Mucosa of rectum (tissue), 2 donors: ENCODE measurements around the gene CDC73.
"Not testable (repeated sequence)": the region's sequence is repeated elsewhere in the genome, so short reads cannot be mapped to it uniquely, and the experiment has no call there.

ENCODE experiments used
- H3K27ac ChIP-seq, 2 donors: one replicate each; pipeline ENCODE4 v1.7.0; 2013; ENCODE audit warnings: inconsistent platforms in 2 of 2, low read depth in 2 of 2, low read length in 2 of 2
- H3K27me3 ChIP-seq, 2 donors: one replicate each; pipeline ENCODE4 v1.7.0; 2013; ENCODE audit warnings: low read length in 2 of 2; ENCODE audit not compliant: control insufficient read depth in 2 of 2, insufficient read depth in 2 of 2
- H3K36me3 ChIP-seq, 2 donors: one replicate each; pipeline ENCODE4 v1.7.0; 2013; ENCODE audit warnings: low read length in 2 of 2; ENCODE audit not compliant: control insufficient read depth in 2 of 2, insufficient read depth in 2 of 2
- H3K4me1 ChIP-seq, 2 donors: one replicate each; pipeline ENCODE4 v1.7.0; 2013; ENCODE audit warnings: low read length in 2 of 2, mild to moderate bottlenecking in 1 of 2; ENCODE audit not compliant: control insufficient read depth in 2 of 2, insufficient read depth in 2 of 2
- H3K4me3 ChIP-seq, 2 donors: one replicate each; pipeline ENCODE4 v1.7.0; 2013; ENCODE audit warnings: low read length in 2 of 2
- H3K9ac ChIP-seq, 2 donors: one replicate each; pipeline ENCODE4 v1.7.0; 2013; ENCODE audit warnings: low read length in 2 of 2, low read depth in 1 of 2, mild to moderate bottlenecking in 1 of 2
- H3K9me3 ChIP-seq, 2 donors: one replicate each; pipeline ENCODE4 v1.7.0; 2013; ENCODE audit warnings: low read length in 2 of 2; ENCODE audit not compliant: control insufficient read depth in 2 of 2
- donor health status: healthy.
- donor health status: Normal muscosa, but diverticular disease.

Gene CDC73

GRCh38 chr1:193265716-193266115, 143.9 kb downstream of the CDC73 start:
- Histone ChIP-seq H3K9ac (no peak overlapping the region), H3K9me3 (no peaks in the 10 kb centered on the region), H3K27ac (no peak overlapping the region), H3K36me3 (no peaks in the 10 kb centered on the region), H3K4me3 (no peak overlapping the region), H3K27me3 (no peaks in the 10 kb centered on the region), H3K4me1 (no peaks in the 10 kb centered on the region)

- not testable (repeated sequence) for H3K9ac ChIP-seq, H3K36me3 ChIP-seq, H3K27me3 ChIP-seq, H3K9me3 ChIP-seq, H3K4me3 ChIP-seq, H3K4me1 ChIP-seq, H3K27ac ChIP-seq
These were observed 145.0 kb downstream of the CDC73 start for GRCh38 chr1:193266794-193267193.

- H3K27me3 ChIP-seq, result no peaks in the 10 kb centered on the region
- no peaks in the 10 kb centered on the region for H3K36me3 ChIP-seq
- no peak overlapping the region for H3K27ac ChIP-seq
- no peak overlapping the region for H3K9ac ChIP-seq
- H3K4me1 ChIP-seq, result no peaks in the 10 kb centered on the region
- H3K9me3 ChIP-seq, result no peaks in the 10 kb centered on the region
- H3K4me3 ChIP-seq, result no peak overlapping the region
These were observed 149.2 kb downstream of the CDC73 start for GRCh38 chr1:193270996-193271395.

GRCh38 chr1:193275773-193276172, 153.9 kb downstream of the CDC73 start:
- Histone ChIP-seq H3K36me3 (no peaks in the 10 kb centered on the region), H3K4me3 (no peak overlapping the region), H3K27me3 (no peaks in the 10 kb centered on the region), H3K27ac (no peak overlapping the region), H3K9ac (no peak overlapping the region), H3K4me1 (no peaks in the 10 kb centered on the region), H3K9me3 (no peaks in the 10 kb centered on the region)

GRCh38 chr1:193278968-193279367, 157.1 kb downstream of the CDC73 start:
- H3K36me3 ChIP-seq, result no peaks in the 10 kb centered on the region
- H3K4me3 ChIP-seq, result no peak overlapping the region
- no peak overlapping the region for H3K9ac ChIP-seq
- H3K27ac ChIP-seq, result no peak overlapping the region
- no peaks in the 10 kb centered on the region for H3K27me3 ChIP-seq
- no peaks in the 10 kb centered on the region for H3K9me3 ChIP-seq
- no peaks in the 10 kb centered on the region for H3K4me1 ChIP-seq

GRCh38 chr1:193281894-193282293, 160.1 kb downstream of the CDC73 start:
- Histone ChIP-seq H3K27me3 (no peaks in the 10 kb centered on the region), H3K4me1 (no peaks in the 10 kb centered on the region), H3K27ac (no peak overlapping the region), H3K9ac (no peak overlapping the region), H3K4me3 (no peak overlapping the region), H3K9me3 (no peaks in the 10 kb centered on the region), H3K36me3 (no peaks in the 10 kb centered on the region)

GRCh38 chr1:193283016-193283415, 161.2 kb downstream of the CDC73 start:
- Histone ChIP-seq H3K36me3 (no peaks in the 10 kb centered on the region), H3K4me1 (no peaks in the 10 kb centered on the region)

GRCh38 chr1:193284219-193284618, 162.4 kb downstream of the CDC73 start:
- Histone ChIP-seq H3K4me1 (no peaks in the 10 kb centered on the region), H3K27me3 (no peaks in the 10 kb centered on the region), H3K9ac (no peak overlapping the region), H3K36me3 (no peaks in the 10 kb centered on the region), H3K4me3 (no peak overlapping the region), H3K9me3 (no peaks in the 10 kb centered on the region), H3K27ac (no peak overlapping the region)

More at GRCh38 chr1:193283016-193283415, 161.2 kb downstream of the CDC73 start:
- Histone ChIP-seq H3K27ac (no peak overlapping the region), H3K27me3 (no peaks in the 10 kb centered on the region), H3K9me3 (no peaks in the 10 kb centered on the region), H3K4me3 (no peak overlapping the region), H3K9ac (no peak overlapping the region)

- no peaks in the 10 kb centered on the region for H3K27me3 ChIP-seq
- no peak overlapping the region for H3K27ac ChIP-seq
- no peak overlapping the region for H3K9ac ChIP-seq
- H3K36me3 ChIP-seq, result no peaks in the 10 kb centered on the region
- H3K4me3 ChIP-seq, result no peak overlapping the region
- no peaks in the 10 kb centered on the region for H3K9me3 ChIP-seq
- no peaks in the 10 kb centered on the region for H3K4me1 ChIP-seq
These were observed 163.8 kb downstream of the CDC73 start for GRCh38 chr1:193285641-193286040.

- not testable (repeated sequence) for H3K9ac ChIP-seq, H3K9me3 ChIP-seq, H3K27me3 ChIP-seq, H3K27ac ChIP-seq, H3K4me3 ChIP-seq, H3K36me3 ChIP-seq, H3K4me1 ChIP-seq
These were observed 166.8 kb downstream of the CDC73 start for GRCh38 chr1:193288548-193289080.

- H3K27ac ChIP-seq, result no peak overlapping the region
- H3K4me1 ChIP-seq, result no peaks in the 10 kb centered on the region
- no peak overlapping the region for H3K4me3 ChIP-seq
- no peak overlapping the region for H3K9ac ChIP-seq
- H3K27me3 ChIP-seq, result no peaks in the 10 kb centered on the region
- no peaks in the 10 kb centered on the region for H3K36me3 ChIP-seq
- no peaks in the 10 kb centered on the region for H3K9me3 ChIP-seq
These were observed 171.9 kb downstream of the CDC73 start for GRCh38 chr1:193293726-193294125.
